Ascending aorta (tissue), 2 donors: ENCODE data around the gene PDGFC. TPM values are rescaled to one million over a fixed set of nuclear protein-coding genes. Genes with fewer than 3 reads are reported as not detected.

Experiments used
- DNase-seq, 2 donors: peaks; one replicate each; pipeline ENCODE4 v3.0.0-alpha.2; 2019; ENCODE audit warnings: low spot score in 2 of 2
- H3K27ac ChIP-seq, 2 donors: fragments of 200-600 bp; sonication (generic); one replicate each; pipeline ENCODE4 v1.5.1; 2016 to 2017; ENCODE audit warnings: mild to moderate bottlenecking in 1 of 2
- H3K27me3 ChIP-seq: fragments of 200-600 bp; sonication (generic); one replicate; pipeline ENCODE4 v1.5.1; 2017
- H3K36me3 ChIP-seq, 2 donors: fragments of 200-600 bp; sonication (generic); one replicate each; pipeline ENCODE4 v1.5.1; 2016
- H3K4me1 ChIP-seq, 2 donors: fragments of 200-600 bp; sonication (generic); one replicate each; pipeline ENCODE4 v1.5.1; 2016 to 2017; ENCODE audit warnings: mild to moderate bottlenecking in 1 of 2
- H3K4me3 ChIP-seq, 2 donors: fragments of 200-600 bp; sonication (generic); one replicate each; pipeline ENCODE4 v1.5.1; 2016 to 2017; ENCODE audit warnings: mild to moderate bottlenecking in 1 of 2
- H3K9me3 ChIP-seq, 2 donors: fragments of 200-600 bp; sonication (generic); one replicate each; pipeline ENCODE4 v1.5.1; 2016
- intact Hi-C: fragments of 100-400 bp; cut with DNase I; formaldehyde crosslinking; loops from one replicate; pipeline ENCODE4 v1.15.1; 2023
- total RNA-seq: library from RNA; depleted of rRNA; stranded (reverse); fragments of >200 nt; gene quantifications from one replicate; pipeline ENCODE4 v1.1.0, GENCODE V29; 2016
- TF ChIP-seq, protein P1 (sequence below), 3 experiments: fragments of 200-600 bp in 2 of 3; fragments of 450-650 bp in 1 of 3; sonication (generic) in 2 of 3; IDR thresholded peaks; one replicate each; pipeline ENCODE4 v1.5.1; 2016 to 2019; ENCODE audit warnings: antibody characterized with exemption in 3 of 3, mild to moderate bottlenecking in 1 of 3, moderate library complexity in 1 of 3

PDGFC gene
- total RNA-seq, 1 donor from 2014 or later, result 21.0 TPM

DNA sequence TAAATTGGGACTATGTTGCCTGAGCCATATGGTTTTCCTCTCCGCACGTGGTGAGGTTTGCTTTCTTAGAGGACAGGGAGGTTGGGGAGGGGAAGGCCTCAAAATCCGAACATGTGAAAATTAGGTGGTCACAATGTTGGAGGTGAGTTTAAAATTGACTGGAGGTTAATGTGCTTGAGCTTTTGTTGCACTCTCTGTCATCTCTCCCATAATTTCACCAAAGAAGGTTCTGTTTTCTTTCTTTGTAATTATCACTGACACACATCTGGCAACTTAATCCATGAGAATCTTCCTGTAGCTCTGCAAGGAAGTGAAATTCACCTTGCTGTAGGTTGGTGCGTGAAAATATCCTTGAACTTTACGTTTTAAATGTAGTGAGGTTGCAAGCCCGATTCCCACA, 225.5 kb downstream of the PDGFC start:
- no peak overlapping the region for H3K27ac ChIP-seq
- TF ChIP-seq, protein P1, sequence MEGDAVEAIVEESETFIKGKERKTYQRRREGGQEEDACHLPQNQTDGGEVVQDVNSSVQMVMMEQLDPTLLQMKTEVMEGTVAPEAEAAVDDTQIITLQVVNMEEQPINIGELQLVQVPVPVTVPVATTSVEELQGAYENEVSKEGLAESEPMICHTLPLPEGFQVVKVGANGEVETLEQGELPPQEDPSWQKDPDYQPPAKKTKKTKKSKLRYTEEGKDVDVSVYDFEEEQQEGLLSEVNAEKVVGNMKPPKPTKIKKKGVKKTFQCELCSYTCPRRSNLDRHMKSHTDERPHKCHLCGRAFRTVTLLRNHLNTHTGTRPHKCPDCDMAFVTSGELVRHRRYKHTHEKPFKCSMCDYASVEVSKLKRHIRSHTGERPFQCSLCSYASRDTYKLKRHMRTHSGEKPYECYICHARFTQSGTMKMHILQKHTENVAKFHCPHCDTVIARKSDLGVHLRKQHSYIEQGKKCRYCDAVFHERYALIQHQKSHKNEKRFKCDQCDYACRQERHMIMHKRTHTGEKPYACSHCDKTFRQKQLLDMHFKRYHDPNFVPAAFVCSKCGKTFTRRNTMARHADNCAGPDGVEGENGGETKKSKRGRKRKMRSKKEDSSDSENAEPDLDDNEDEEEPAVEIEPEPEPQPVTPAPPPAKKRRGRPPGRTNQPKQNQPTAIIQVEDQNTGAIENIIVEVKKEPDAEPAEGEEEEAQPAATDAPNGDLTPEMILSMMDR (IDR thresholded peaks at IDR 0.05), result no peak
- H3K4me3 ChIP-seq, result no peak overlapping the region
- no peaks in the 10 kb centered on the region for H3K4me1 ChIP-seq
- intact Hi-C loops, result no loop called here
- H3K27me3 ChIP-seq, result no peaks in the 10 kb centered on the region
- H3K9me3 ChIP-seq, result no peaks in the 10 kb centered on the region
- H3K36me3 ChIP-seq, result no peaks in the 10 kb centered on the region
- DNase-seq, result no peak

DNA sequence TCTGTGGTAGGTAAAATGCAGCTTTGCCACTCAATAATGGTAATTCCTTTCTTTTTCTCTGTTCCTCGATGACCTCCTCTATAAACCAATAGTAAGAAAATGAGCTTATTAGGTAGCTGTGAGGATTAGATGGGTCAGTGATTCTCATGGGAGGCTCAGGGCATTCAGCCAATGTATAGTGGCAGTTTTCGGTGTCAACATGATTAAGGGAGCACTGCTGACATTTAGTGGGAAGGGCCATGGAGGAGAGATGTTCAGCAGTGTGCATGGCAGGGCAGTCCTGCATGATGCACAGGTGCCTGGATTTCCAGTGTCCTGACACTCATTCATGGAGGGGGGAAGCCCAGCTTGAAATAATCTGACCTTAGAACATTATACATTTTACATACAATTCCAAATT, 232.8 kb downstream of the PDGFC start:
- H3K36me3 ChIP-seq, result no peaks in the 10 kb centered on the region
- no peaks in the 10 kb centered on the region for H3K4me1 ChIP-seq
- intact Hi-C loops, result no loop called here
- H3K4me3 ChIP-seq, result no peak overlapping the region
- no peaks in the 10 kb centered on the region for H3K27me3 ChIP-seq
- H3K9me3 ChIP-seq, result peaks cover 0 to under 1% of the 10 kb centered on the region in 2 donors
- TF ChIP-seq, protein P1 (IDR thresholded peaks at IDR 0.05), result no peak
- DNase-seq, result no peak
- H3K27ac ChIP-seq, result no peak overlapping the region

DNA sequence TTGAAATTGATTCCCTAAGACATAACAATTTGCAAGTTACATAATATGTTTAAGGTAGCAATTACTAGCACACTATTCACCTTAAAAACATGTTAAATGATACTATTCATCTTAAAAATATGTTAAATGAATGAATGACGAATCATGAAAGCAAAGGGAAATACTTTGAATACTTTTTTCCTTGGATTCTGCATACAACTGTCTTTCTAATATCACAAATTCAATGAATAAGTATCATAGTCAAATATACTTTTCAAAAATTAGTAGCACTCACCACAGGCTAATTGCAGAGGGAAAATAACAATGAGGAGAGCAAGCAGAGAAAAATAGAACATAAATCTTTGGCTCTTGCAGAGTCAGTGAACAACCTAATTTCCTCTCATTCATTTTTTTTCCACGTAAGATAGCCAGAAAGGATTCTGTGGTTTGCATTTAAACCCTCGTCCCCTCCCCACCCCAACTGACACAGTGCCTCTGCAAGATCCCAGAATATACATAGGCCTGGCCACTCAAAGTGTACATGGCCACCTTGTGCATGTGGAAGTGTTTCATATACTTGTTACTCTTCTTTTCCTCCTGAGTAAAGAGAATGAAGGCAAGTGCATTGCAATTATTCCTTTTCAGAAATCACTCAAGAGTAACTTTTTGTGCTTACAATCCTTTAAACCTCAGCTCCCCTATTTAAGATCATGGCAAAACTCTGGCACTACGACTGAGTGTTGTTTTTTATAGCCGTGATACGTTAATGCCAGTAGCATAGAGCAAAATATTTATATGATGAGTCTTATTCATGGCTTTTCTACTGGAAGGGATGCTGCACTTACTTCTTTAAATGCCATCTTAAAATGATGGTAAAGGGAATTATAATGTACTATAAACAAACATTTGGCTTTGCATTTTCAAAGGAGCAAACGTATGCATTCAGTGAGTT, 236.4 kb downstream of the PDGFC start:
- H3K27ac ChIP-seq, result no peak overlapping the region
- H3K4me3 ChIP-seq, result no peak overlapping the region
- no peaks in the 10 kb centered on the region for H3K36me3 ChIP-seq
- peaks cover 0 to 22% of the 10 kb centered on the region in 2 donors for H3K9me3 ChIP-seq
- intact Hi-C loops, result no loop called here
- no peaks in the 10 kb centered on the region for H3K27me3 ChIP-seq
- H3K4me1 ChIP-seq, result no peaks in the 10 kb centered on the region
- DNase-seq, result no peak
- TF ChIP-seq, protein P1 (IDR thresholded peaks at IDR 0.05), result no peak

DNA sequence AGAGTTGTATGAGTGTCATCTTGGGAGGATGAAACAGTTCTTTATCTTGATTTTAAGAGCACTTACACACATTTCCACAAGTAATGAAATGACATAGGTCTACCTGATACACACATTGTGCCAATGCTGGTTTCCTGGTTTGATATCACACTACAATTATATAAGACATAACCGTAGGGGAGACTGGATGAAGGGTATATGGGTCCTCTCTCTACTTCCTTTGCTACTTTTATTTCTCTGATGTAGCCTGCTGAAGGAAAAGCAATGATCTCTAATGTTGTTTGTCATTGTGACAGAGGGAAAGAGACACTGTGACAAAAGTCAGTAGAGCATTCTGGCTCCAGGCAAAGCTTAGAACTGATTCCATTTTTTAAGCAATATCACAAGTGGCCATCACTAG, 238.0 kb downstream of the PDGFC start:
- no peak overlapping the region for H3K27ac ChIP-seq
- H3K4me1 ChIP-seq, result no peaks in the 10 kb centered on the region
- H3K9me3 ChIP-seq, result peaks cover 0 to 22% of the 10 kb centered on the region in 2 donors
- intact Hi-C loops, result no loop called here
- no peak for DNase-seq
- TF ChIP-seq, protein P1 (IDR thresholded peaks at IDR 0.05), result no peak
- no peak overlapping the region for H3K4me3 ChIP-seq
- no peaks in the 10 kb centered on the region for H3K27me3 ChIP-seq
- no peaks in the 10 kb centered on the region for H3K36me3 ChIP-seq

DNA sequence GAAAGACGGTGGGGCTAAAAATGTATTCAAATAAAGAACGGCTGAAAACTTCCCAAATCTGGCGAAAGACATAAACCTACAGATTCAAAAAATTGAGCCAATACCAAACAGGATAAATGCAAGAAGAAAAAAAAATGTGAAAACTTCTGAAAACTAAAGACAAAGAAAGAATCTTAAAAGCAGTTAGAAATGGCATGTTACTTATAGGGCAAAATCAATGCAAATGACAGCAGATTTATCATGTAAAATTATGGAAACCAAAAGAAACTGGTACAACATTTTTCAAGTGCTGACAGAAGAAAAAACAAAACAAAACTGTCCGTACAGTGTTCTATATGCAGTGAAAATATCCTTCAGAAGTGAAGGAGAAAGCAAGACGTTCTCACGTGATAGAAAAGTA, 239.0 kb downstream of the PDGFC start:
- H3K36me3 ChIP-seq, result no peaks in the 10 kb centered on the region
- intact Hi-C loops, result no loop called here
- H3K4me3 ChIP-seq, result no peak overlapping the region
- DNase-seq, result no peak
- no peaks in the 10 kb centered on the region for H3K4me1 ChIP-seq
- peaks cover 0 to 22% of the 10 kb centered on the region in 2 donors for H3K9me3 ChIP-seq
- H3K27ac ChIP-seq, result no peak overlapping the region
- TF ChIP-seq, protein P1 (IDR thresholded peaks at IDR 0.05), result no peak
- no peaks in the 10 kb centered on the region for H3K27me3 ChIP-seq
